ENCODE data around the gene YPEL2.

GRCh38 chr17:59370593-59371299 is 39.3 kb downstream of the YPEL2 start:
- TF ChIP-seq, protein P1, sequence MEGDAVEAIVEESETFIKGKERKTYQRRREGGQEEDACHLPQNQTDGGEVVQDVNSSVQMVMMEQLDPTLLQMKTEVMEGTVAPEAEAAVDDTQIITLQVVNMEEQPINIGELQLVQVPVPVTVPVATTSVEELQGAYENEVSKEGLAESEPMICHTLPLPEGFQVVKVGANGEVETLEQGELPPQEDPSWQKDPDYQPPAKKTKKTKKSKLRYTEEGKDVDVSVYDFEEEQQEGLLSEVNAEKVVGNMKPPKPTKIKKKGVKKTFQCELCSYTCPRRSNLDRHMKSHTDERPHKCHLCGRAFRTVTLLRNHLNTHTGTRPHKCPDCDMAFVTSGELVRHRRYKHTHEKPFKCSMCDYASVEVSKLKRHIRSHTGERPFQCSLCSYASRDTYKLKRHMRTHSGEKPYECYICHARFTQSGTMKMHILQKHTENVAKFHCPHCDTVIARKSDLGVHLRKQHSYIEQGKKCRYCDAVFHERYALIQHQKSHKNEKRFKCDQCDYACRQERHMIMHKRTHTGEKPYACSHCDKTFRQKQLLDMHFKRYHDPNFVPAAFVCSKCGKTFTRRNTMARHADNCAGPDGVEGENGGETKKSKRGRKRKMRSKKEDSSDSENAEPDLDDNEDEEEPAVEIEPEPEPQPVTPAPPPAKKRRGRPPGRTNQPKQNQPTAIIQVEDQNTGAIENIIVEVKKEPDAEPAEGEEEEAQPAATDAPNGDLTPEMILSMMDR (conservative IDR thresholded peaks at IDR 0.05; ENCODE audit: low read length), result no peak
- no peak for TF ChIP-seq EZH2phosphoT487 (IDR thresholded peaks at IDR 0.05; ENCODE audit: borderline replicate concordance)
